ENCODE data around the gene EYA4.
"Not testable (repeated sequence)": the region's sequence is repeated elsewhere in the genome, so short reads cannot be mapped to it uniquely, and the experiment has no call there.

EYA4 gene

DNA sequence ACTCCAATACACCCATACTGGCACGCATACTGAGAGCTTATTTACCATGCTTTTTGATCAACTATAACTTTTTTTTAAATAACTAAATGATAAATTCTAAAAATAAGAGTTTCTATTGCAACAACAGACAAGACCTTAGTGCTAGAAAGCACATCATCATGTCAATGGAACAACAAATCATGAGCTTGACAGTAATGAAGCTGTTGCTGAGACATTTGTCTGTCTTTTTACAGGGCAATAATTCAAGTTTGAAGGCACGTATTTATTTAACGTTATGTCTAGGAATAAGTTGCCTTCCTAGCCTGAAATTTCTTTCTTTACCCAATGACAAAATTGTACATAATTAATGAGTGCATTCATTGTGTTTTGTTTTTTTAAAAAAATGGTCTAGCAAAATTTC is 299.2 kb downstream of the EYA4 start:
- DNase-seq, result no peak

- DNase-seq, result no peak
Observed at GRCh38 chr6:133541040-133541439, 299.9 kb downstream of the EYA4 start.

DNA sequence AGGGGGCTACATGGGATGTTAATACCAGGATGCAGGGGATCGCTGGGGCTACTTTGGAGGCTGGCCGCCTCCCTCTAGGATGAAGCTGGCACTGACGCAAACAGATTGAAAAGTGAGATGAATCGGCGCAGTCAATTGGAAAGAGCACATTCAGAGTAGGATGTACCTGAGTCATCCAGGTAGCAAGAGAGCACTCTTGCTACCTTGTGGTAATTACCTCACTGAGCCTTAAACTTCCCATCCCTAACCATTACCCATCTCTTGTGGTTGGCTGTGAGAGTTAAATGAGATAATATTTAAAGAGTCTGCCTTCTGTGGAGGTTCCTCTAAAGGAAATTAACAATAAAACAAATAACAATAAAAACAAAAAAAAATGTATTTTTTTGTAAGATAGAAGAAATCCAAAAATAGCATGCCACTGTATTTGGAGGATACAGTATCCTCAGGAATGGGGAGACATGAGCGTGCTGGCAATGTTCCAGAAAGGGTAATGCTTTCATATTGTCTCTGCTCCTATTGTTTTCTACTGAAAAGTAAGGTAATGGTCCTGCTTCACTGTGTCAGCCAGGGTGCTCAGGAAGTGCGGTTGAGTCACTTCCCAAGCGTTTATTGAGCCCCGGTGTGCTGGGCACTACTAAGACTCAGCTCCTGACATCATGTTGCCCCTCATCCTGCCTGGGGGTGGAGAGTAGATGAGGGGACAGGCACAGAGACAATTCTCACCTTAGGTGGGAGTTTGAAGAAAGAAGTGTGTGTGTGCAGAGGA is 301.1 kb downstream of the EYA4 start:
- DNase-seq, result no peak

DNA sequence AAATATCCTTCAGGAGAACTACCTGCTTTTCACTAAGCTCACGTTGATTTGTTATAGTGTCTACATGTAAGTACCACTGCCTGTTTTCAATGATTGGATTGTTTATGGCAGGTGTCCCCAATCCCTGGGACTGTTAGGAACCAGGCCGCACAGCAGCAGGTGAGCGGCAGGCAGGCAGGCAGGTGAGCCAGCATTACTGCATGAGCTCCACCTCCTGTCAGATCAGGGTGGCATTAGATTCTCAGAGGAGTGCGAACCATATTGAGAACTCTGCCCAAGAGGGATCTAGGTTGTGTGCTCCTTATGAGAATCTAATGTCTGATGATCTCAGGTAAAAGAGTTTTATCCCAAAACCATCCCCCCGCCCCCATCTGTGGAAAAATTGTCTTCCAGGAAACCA is 303.3 kb downstream of the EYA4 start:
- no peak for DNase-seq

- peak in 1 of 2 experiments; percentile 59 for DNase-seq
Observed at GRCh38 chr6:133546098-133546497, 304.9 kb downstream of the EYA4 start.

GRCh38 chr6:133547136-133547535 is 306.0 kb downstream of the EYA4 start:
- DNase-seq, result no peak

DNA sequence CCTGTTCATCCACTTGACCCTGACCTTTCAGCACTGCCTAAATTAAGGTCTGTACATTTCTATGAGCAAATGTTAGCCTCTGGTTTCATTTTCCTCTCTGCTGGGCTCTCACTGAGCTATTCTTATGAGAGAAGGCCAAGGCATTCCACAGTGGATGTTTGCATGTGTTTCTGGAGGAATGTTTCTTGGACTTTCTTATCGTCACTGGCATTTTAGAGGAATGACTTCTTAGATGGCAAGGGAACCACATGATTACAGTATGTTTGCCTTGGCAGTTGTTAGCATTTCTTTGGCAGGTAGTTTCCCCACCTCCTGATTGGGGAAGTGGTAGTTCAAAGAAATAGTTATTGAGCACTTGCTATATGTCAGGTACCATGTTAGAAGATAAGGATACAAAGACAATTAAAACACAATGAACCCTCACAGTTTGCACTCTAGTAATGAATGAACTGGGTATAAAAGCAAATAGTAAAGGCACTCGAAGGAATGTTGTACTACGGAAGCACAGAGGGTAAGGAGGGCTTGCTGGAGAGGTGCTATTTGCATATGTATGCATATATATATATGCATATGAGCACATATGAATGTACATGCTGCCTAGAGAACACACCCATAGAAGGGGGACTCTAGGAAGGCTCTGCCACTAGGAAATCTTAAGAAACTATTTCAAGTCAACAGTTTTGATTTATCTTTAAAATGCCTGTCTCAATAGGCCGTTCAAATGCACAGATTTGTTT is 307.4 kb downstream of the EYA4 start:
- DNase-seq, result no peak

- no peak for DNase-seq
Observed at GRCh38 chr6:133549371-133549801, 308.2 kb downstream of the EYA4 start.

DNA sequence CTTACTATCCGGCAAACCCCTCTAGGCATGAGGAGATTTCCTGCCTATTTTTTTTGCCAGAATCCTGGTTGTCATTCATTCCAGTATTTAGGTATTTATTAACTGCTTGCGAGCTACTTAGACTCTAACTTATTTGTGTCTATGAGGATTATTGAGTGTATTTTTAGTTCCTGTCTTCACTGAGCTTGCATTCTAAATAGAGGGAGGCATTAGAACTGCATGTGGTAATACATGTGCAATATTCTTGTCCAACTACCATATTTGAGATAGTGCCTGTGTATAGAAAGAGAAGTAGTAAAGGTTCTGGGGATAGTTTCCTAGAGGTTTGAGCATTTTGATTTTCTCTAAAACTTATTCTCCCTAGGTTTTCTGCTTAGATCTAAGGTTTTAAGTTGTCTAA is 308.9 kb downstream of the EYA4 start:
- DNase-seq, result no peak

GRCh38 chr6:133551436-133551835 is 310.3 kb downstream of the EYA4 start:
- DNase-seq, result peak in 1 of 2 experiments; percentile 13

- DNase-seq, result peak; percentile 51 to 84
Observed at GRCh38 chr6:133551847-133552341, 310.7 kb downstream of the EYA4 start.

- DNase-seq, result peak; percentile 72 to 75
Observed at GRCh38 chr6:133553652-133554051, 312.5 kb downstream of the EYA4 start.

DNA sequence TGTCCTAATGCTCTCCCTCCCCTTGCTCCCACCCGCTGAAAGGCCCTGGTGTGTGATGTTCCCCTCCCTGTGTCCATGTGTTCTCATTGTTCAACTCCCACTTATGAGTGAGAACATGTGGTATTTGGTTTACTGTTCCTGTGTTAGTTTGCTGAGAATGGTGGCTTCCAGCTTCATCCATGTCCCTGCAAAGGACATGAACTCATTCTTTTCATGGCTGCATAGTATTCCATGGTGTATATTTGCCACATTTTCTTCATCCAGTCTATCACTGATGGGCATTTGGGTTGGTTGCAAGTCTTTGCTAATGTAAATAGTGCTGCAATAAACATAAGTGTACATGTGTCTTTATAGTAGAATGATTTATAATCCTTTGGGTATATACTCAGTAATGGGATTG is 313.0 kb downstream of the EYA4 start:
- not testable (repeated sequence) for DNase-seq

GRCh38 chr6:133555685-133556084 is 314.5 kb downstream of the EYA4 start:
- peak; percentile 33 to 72 for DNase-seq

DNA sequence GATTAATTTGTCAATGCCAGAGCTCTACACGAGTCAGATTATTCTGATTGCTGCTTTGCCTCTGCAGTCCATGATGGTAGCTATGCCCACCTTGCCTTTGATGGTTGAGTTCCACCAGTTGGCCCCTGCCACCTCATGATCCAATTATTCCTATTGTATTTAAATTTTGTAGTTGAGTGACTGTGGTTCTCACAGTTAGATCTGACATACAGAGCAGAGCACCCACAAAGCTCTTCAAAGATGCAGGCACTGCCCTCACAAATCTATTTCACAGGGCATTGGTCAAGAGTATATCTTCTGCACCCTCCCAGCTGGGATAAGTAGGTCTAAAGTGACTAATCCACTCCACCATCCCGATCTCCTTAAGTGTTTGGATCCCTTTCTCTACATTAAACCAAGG is 318.8 kb downstream of the EYA4 start:
- DNase-seq, result no peak

- DNase-seq, result no peak
Observed at GRCh38 chr6:133567636-133568035, 326.5 kb downstream of the EYA4 start.

DNA sequence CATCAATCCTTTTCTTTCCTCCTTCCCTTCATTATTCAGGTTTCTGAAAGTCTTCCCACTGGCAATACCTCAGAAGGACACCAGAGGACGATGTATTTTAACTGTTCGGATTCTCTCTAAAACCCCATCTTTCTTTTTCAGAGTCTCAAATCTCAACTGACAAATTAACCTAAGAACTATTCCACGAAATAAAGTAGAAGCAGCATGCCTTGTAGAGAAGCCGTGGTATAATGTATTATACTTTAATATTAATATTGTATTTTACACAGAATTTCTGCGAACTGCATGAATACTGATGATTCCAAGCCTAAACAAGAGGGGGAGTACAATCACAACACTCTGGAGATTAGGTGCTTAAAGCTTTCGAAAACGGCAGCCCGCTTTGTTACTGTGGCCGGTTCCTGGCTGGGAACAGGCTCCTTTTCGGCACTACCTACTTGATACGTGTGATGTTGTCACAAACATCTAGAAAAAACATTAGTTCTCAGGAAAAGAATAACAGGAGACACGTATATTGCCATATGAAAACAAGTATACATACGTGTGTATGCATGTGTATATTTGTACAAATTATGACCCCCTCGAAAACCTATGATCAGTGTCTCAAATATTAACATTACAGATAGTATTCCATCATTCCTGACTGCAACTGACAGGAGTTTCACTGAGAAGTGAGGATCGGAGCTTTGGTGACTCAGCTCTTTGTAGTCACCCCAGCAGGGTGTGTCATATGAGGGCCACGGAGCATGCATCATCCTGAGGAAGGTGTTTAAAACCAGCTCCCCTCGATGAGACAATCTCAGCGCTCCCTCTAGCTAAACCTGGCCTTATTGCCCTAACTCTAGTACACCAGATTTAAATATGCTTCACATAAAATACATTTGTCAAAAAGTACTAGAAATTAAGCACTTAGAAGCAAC is 328.1 kb downstream of the EYA4 start:
- peak; percentile 50 to 69 for DNase-seq

- DNase-seq, result no peak
Observed at GRCh38 chr6:133571681-133572080, 330.5 kb downstream of the EYA4 start.

DNA sequence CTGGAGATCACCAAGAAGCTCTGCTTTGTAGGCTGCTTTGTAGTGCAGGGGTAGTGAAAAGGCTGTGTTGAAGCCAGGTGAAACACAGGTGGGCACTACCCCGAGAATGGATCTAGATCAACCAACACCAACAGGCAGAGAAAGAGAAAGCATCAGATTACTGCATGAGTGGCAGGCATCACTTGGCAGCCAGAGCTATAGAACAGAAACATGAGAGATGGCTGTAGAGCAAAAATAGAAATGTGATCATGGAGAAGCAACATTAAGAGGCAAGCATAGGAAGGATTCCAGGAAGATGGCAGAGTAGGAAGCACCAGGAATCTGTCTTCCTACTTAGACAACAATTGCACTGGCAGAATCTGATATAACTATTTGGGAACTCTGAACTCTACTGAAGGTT is 336.7 kb downstream of the EYA4 start:
- DNase-seq, result no peak

All from NCI-H446 (cell line).